Measurements from ENCODE around the gene MZT2B. TPM values are rescaled to one million over a fixed set of nuclear protein-coding genes. Genes with fewer than 3 reads are reported as not detected.
"Not testable (repeated sequence)": the region's sequence is repeated elsewhere in the genome, so short reads cannot be mapped to it uniquely, and the experiment has no call there.

Gene MZT2B
- 146 and 217 TPM in 2 replicates for total RNA-seq

GRCh38 chr2:130181880-130182682 lies at the start of gene MZT2B:
MZT2B (plus strand) TSS chr2:130182262; CDS start chr2:130182283, 21 bp downstream.
- peak; percentile 62 for DNase-seq (ENCODE audit: low read depth)
- not testable (repeated sequence) for H3K27me3 ChIP-seq (ENCODE audit: control insufficient read depth, insufficient read depth, low read length); H3K36me3 ChIP-seq (ENCODE audit: control insufficient read depth, insufficient read depth, low read length); FAIRE-seq
- peak within 1 kb of the TSS; percentile 73 for H3K4me3 ChIP-seq (ENCODE audit: low read depth, low read length)
- peak; percentile 75 for TF ChIP-seq CTCF (IDR thresholded peaks at IDR 0.05; ENCODE audit: insufficient read depth, low read length, severe bottlenecking)

GRCh38 chr2:130135692-130136541 lies 46.1 kb upstream of the MZT2B start:
- DNase-seq (ENCODE audit: low read depth) (no peak), FAIRE-seq (no peak)
- Histone ChIP-seq H3K36me3 (ENCODE audit: control insufficient read depth, insufficient read depth, low read length) (no peaks in the 10 kb centered on the region), H3K27me3 (ENCODE audit: control insufficient read depth, insufficient read depth, low read length) (no peaks in the 10 kb centered on the region), H3K4me3 (ENCODE audit: low read depth, low read length) (no peak overlapping the region)
- TF ChIP-seq CTCF (IDR thresholded peaks at IDR 0.05; ENCODE audit: insufficient read depth, low read length, severe bottlenecking) = no peak

- not testable (repeated sequence) for H3K4me3 ChIP-seq (ENCODE audit: low read depth, low read length); H3K36me3 ChIP-seq (ENCODE audit: control insufficient read depth, insufficient read depth, low read length); FAIRE-seq; DNase-seq (ENCODE audit: low read depth); H3K27me3 ChIP-seq (ENCODE audit: control insufficient read depth, insufficient read depth, low read length)
These were observed 45.5 kb upstream of the MZT2B start for GRCh38 chr2:130136546-130136945.

- H3K27me3 ChIP-seq (ENCODE audit: control insufficient read depth, insufficient read depth, low read length); H3K4me3 ChIP-seq (ENCODE audit: low read depth, low read length); DNase-seq (ENCODE audit: low read depth); FAIRE-seq; H3K36me3 ChIP-seq (ENCODE audit: control insufficient read depth, insufficient read depth, low read length): not testable (repeated sequence)
These were observed 44.9 kb upstream of the MZT2B start for GRCh38 chr2:130137118-130137517.

GRCh38 chr2:130138326-130138725 lies 43.7 kb upstream of the MZT2B start:
- not testable (repeated sequence) for H3K27me3 ChIP-seq (ENCODE audit: control insufficient read depth, insufficient read depth, low read length); DNase-seq (ENCODE audit: low read depth); H3K36me3 ChIP-seq (ENCODE audit: control insufficient read depth, insufficient read depth, low read length); H3K4me3 ChIP-seq (ENCODE audit: low read depth, low read length); FAIRE-seq

- FAIRE-seq = peak; percentile 89
- not testable (repeated sequence) for H3K4me3 ChIP-seq (ENCODE audit: low read depth, low read length); H3K36me3 ChIP-seq (ENCODE audit: control insufficient read depth, insufficient read depth, low read length); H3K27me3 ChIP-seq (ENCODE audit: control insufficient read depth, insufficient read depth, low read length)
- peak; percentile 10 for DNase-seq (ENCODE audit: low read depth)
These were observed 43.2 kb upstream of the MZT2B start for GRCh38 chr2:130138841-130139251.

GRCh38 chr2:130139331-130140280 lies 42.5 kb upstream of the MZT2B start:
- not testable (repeated sequence) for H3K27me3 ChIP-seq (ENCODE audit: control insufficient read depth, insufficient read depth, low read length); DNase-seq (ENCODE audit: low read depth); H3K36me3 ChIP-seq (ENCODE audit: control insufficient read depth, insufficient read depth, low read length); FAIRE-seq; H3K4me3 ChIP-seq (ENCODE audit: low read depth, low read length)

GRCh38 chr2:130140516-130140915 lies 41.5 kb upstream of the MZT2B start:
- not testable (repeated sequence) for H3K4me3 ChIP-seq (ENCODE audit: low read depth, low read length); DNase-seq (ENCODE audit: low read depth); H3K36me3 ChIP-seq (ENCODE audit: control insufficient read depth, insufficient read depth, low read length); FAIRE-seq; H3K27me3 ChIP-seq (ENCODE audit: control insufficient read depth, insufficient read depth, low read length)

GRCh38 chr2:130141002-130141401 lies 41.1 kb upstream of the MZT2B start:
- not testable (repeated sequence) for H3K36me3 ChIP-seq (ENCODE audit: control insufficient read depth, insufficient read depth, low read length); H3K27me3 ChIP-seq (ENCODE audit: control insufficient read depth, insufficient read depth, low read length); DNase-seq (ENCODE audit: low read depth); H3K4me3 ChIP-seq (ENCODE audit: low read depth, low read length)
- FAIRE-seq = peak; percentile 97

- FAIRE-seq = peak; percentile 36
- DNase-seq (ENCODE audit: low read depth) = not testable (repeated sequence)
These were observed 40.3 kb upstream of the MZT2B start for GRCh38 chr2:130141645-130142370.

More at GRCh38 chr2:130141645-130142370, 40.3 kb upstream of the MZT2B start:
- H3K36me3 ChIP-seq (ENCODE audit: control insufficient read depth, insufficient read depth, low read length); H3K27me3 ChIP-seq (ENCODE audit: control insufficient read depth, insufficient read depth, low read length); H3K4me3 ChIP-seq (ENCODE audit: low read depth, low read length): not testable (repeated sequence)
